Subcutaneous adipose tissue (tissue), 4 donors: ENCODE data around the gene ADGRE1. TPM values are rescaled to one million over a fixed set of nuclear protein-coding genes. Genes with fewer than 3 reads are reported as not detected.

Source experiments
- total RNA-seq, 4 donors: library from RNA; depleted of rRNA; stranded (reverse); fragments of >200 nt; gene quantifications; one replicate each; pipeline ENCODE4 v1.1.0, GENCODE V29; 2016
- TF ChIP-seq, protein P1 (sequence below): fragments of 450-650 bp; IDR thresholded peaks from one replicate; pipeline ENCODE4 v1.5.1; 2016; ENCODE audit warnings: low read depth, mild to moderate bottlenecking, control low read depth, antibody characterized with exemption, moderate library complexity

ADGRE1 gene
- total RNA-seq, 4 donors from 2014 or later: 0.17 TPM; not detected in 3

DNA sequence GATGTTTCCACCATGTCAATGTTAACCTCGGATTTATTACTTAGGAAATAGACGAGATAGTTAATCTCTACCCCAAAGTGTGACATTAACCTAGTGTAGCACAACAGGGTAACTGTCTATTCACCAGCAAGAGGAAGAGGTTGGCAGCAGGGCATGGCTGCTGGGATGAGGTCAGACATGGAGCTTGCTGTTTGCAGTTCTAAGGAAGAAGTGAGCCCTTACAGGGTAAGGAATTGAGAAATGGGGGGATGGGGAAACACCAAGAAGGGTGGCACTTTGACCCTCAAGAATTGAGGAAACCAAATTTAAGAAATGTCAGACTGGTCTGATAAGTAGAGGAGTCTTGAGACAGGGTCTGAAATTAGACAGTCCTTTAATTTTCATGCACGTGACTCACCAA is 71.4 kb downstream of the ADGRE1 start:
- TF ChIP-seq, protein P1, sequence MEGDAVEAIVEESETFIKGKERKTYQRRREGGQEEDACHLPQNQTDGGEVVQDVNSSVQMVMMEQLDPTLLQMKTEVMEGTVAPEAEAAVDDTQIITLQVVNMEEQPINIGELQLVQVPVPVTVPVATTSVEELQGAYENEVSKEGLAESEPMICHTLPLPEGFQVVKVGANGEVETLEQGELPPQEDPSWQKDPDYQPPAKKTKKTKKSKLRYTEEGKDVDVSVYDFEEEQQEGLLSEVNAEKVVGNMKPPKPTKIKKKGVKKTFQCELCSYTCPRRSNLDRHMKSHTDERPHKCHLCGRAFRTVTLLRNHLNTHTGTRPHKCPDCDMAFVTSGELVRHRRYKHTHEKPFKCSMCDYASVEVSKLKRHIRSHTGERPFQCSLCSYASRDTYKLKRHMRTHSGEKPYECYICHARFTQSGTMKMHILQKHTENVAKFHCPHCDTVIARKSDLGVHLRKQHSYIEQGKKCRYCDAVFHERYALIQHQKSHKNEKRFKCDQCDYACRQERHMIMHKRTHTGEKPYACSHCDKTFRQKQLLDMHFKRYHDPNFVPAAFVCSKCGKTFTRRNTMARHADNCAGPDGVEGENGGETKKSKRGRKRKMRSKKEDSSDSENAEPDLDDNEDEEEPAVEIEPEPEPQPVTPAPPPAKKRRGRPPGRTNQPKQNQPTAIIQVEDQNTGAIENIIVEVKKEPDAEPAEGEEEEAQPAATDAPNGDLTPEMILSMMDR: no peak

DNA sequence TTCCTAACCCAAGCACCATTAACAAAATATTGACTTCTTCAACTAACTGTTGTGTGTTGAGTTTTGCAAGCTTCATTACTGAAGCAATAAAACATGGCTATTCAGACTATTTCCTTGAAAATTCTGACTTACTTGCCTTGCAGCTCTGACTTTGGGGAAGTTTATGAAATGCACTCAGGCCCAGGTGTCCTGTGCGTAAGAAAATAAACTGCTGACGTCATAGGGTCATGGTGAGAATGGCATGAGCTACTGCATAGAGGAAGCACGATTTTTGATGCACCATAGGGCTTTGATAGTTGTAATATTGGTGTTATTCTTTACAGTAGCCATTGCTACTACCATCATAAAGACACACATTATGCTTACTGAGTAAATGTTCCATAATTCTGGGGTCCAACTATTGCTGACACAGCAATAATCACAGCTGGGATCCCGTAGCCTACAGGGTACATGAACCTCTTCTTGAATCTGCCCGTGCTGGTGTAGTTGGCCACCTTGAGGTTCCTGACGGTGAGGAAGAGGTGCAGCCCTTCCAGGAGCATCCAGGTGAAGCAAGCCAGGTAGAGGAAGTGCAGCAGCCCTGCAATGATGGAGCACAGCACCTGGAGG is 76.0 kb downstream of the ADGRE1 start:
- TF ChIP-seq, protein P1: no peak

DNA sequence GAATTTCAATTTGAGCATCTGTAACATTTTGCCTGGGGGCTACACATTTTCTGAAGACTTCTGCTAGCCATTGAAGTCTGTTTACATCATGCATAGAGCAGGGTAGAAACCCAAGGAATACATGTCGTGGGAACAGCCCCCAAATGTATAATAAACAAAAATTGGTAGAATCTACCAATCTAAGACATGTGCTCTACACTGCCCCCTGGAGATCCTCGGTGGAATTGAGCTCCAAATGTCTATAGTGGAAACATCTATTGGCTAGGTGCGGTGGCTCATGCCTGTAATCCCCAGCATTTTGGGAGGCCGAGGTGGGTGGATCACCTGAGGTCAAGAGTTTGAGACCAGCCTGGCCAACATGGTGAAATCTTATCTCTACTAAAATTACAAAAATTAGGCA is 76.6 kb downstream of the ADGRE1 start:
- TF ChIP-seq, protein P1: no peak

DNA sequence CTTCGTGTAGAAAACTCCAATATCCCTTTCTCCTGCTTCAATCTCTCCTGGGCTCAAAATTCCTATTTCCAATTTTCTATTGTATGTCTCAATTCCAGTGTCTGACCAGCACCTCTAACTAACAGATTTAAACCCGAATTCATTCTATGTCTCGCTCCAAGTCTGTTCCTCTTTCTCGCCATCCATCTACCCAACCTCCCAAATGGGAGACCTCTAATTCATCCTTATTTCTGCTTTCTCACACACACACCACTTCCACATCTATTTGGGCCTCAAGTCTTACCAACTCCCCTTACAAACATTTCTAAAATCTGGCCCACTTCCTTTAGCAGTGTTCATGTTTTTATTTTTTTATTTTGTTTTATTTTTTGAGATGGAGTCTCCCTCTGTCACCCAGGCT is 80.6 kb downstream of the ADGRE1 start:
- TF ChIP-seq, protein P1: no peak

DNA sequence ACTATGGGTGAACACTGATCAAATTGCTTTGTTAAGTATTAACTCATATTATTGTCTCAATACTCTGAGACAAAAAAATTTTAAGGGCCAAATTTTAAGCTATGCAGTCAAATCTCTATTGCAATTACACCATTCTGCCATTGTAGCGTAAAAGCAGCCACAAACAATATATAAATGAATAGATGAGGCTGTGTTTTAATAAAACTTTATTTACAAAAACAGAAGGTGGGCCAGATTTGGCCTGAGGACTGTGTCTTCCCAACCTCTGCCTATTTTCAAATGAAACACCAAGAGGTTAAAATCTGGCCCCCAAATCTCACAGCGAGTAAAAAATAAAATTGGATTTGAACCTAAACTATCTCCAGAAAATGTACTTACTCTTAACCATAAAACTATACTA is 82.1 kb downstream of the ADGRE1 start:
- TF ChIP-seq, protein P1: no peak

DNA sequence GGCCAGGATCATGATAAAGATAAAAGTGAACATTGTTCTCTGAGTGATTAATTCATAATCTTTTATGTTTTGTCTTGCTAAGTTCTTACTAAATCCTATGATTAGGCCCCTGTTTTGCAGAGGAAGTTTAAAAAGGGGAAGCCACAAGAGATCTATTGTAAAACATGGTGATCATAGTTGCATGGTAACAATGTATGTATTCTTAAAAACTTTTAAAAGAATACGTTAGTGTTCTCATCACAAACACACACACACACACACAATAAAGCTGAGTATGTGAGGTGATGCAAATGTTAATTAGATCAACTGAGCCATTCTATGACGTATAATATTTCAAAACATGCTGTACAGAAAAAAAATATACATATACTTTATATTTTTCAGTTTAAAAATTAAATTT is 82.6 kb downstream of the ADGRE1 start:
- TF ChIP-seq, protein P1: no peak

DNA sequence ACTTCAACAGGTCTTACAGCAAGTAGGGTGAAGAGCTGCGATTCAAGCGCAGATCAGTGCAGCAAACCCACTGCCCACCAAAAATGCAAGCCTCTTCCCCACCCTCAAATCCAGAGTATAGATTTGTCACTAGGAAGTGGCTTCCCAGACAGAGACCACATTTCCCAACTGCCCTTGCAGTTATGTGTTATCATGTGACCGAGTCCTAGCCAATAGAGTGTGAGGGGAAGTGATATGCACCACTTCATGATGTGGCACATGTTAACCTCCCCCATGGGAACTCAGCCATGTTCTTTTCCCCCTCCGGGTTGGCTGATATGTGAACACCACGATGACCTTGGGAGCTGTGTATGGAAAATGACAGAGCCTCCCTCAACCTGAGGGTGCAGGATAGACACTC is 83.1 kb downstream of the ADGRE1 start:
- TF ChIP-seq, protein P1: no peak
